ENCODE data around the gene TSNAXIP1. TPM values are rescaled to one million over a fixed set of nuclear protein-coding genes. Genes with fewer than 3 reads are reported as not detected.

Gene TSNAXIP1
- total and polyA plus RNA-seq, 9 of the 15 experiments (the other 6 are each of a cell fraction or from before 2014, with no cell fraction given): 0.03 to 0.24 (median 0.11) TPM; not detected in 4

DNA sequence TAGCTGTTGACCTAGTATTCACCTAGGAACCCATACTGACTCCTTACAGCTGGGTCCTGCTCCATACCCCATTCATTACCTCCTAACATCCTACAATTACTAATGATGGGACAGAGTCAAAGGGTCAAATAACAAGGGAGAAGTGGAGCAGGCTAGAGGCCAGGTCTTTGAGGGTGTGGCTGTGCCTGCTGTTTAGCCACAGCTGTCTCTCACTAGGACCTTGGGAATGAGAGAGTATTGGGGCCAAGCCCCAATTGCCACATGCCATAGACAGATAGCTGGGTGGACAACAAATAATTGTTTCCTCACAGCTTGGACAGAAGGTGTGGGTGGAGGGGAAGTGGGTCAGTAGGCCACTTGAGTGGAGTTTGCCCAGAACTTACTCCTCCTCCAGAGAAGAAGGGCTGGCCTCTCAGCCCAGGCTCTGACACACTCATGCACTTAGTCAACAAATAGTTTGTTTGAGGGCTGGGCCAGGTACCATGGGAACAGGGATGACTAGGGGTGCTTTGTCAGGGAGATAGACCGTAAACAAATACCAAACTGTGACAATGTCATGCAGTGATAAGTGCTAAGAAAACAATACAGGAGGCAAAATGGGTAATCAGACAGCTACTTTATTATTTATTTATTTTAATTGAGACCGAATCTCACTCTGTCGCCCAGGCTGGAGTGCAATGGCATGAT lies 51.0 kb downstream of the TSNAXIP1 start:
- no peak overlapping the region for H3K4me3 ChIP-seq
- H3K27me3 ChIP-seq (ENCODE audit: control insufficient read depth in 2 of 2, insufficient read depth in 2 of 2, low read length in 2 of 2): no peaks in the 10 kb centered on the region
- DNase-seq (ENCODE audit: extremely low read depth in 1 of 4, low spot score in 3 of 4) (peak; percentile 60 to 76 (median 71)), ATAC-seq (peak; percentile 83), FAIRE-seq (peak; percentile 81)
- no peaks in the 10 kb centered on the region for H3K9me3 ChIP-seq (replicated peaks; ENCODE audit: control insufficient read depth, insufficient read depth, low read depth, low read length)
- WGBS (ENCODE audit: insufficient coverage, low coverage, missing lambda C conversion rate): 64% methylated on average over 3 of the region's 3 CpGs
- peaks cover 62% of the 10 kb centered on the region for H3K36me3 ChIP-seq (ENCODE audit: control insufficient read depth, insufficient read depth, low read length)
- H3K4me1 ChIP-seq (replicated peaks in 1 of 2; ENCODE audit: control insufficient read depth in 2 of 2, insufficient read depth in 2 of 2, low read length in 2 of 2): peaks cover 19 to 31% of the 10 kb centered on the region in 2 experiments
- peaks cover 94% of the 10 kb centered on the region for H3K79me2 ChIP-seq (ENCODE audit: control insufficient read depth, insufficient read depth, low read length)
- H4K20me1 ChIP-seq (replicated peaks; ENCODE audit: control insufficient read depth, insufficient read depth, low read length): peaks cover 48% of the 10 kb centered on the region
- H3K9ac ChIP-seq (ENCODE audit: insufficient read depth in 1 of 2, low read depth in 2 of 2, low read length in 2 of 2): peak overlapping the region; percentile 28 to 57; a peak in 2 of 4 replicates
- ChIA-PET POLR2A (interaction anchor here (0.7 to 1.6 kb wide), 4 partner anchors 9 to 14 kb away, joined by 4 to 10 read pairs (median 6); partner anchors contain the start of genes CENPT and NUTF2), CTCF (ENCODE audit: low intra/inter-chr PET ratio) (no interaction called here)
- peaks cover 6% of the 10 kb centered on the region for H3K9me1 ChIP-seq (ENCODE audit: control insufficient read depth, insufficient read depth, low read length)
- H2AFZ ChIP-seq (ENCODE audit: low read depth, low read length): no peak overlapping the region
- in situ Hi-C loops (cut with MboI): no loop called here
- H3K4me2 ChIP-seq (ENCODE audit: insufficient read depth, low read length): peak overlapping the region; percentile 20
- peak overlapping the region; percentile 61; the same call in 2 of the 3 replicates for H3K27ac ChIP-seq (ENCODE audit: extremely low read depth, low read depth, low read length)
- no TSS peak for BruUV-seq (replicated peaks)
- intact Hi-C loops (cut with micrococcal nuclease): no loop called here
- TF ChIP-seq MAFG (tag; conservative IDR thresholded peaks at IDR 0.05): peak; percentile 21; the same call in 1 of the 2 replicates
- peak in 1 of 2 experiments; percentile 7; a peak in 1 of 4 replicates for TF ChIP-seq RCOR1 (IDR thresholded peaks at IDR 0.05; ENCODE audit: borderline replicate concordance in 1 of 2, low read depth in 2 of 2, low read length in 2 of 2)
- TF ChIP-seq ZFPM2 (CRISPR knock-in tag; IDR thresholded peaks at IDR 0.05): no peak
- no peak for TF ChIP-seq HNRNPUL1 (IDR thresholded peaks at IDR 0.05; ENCODE audit: low read length)
- TF ChIP-seq CEBPB (tag; IDR thresholded peaks at IDR 0.05): 0 out of 2 replicates have a peak, but pooled peaks have one; percentile 20
- no peak for TF ChIP-seq ARNT (IDR thresholded peaks at IDR 0.05)
- TF ChIP-seq TCF3 (CRISPR knock-in tag; IDR thresholded peaks at IDR 0.05): peak; percentile 59; the same call in 1 of the 2 replicates
- no peak for TF ChIP-seq PML (IDR thresholded peaks at IDR 0.05; ENCODE audit: low read length)
- no peak for TF ChIP-seq CHCHD3 (CRISPR knock-in tag; IDR thresholded peaks at IDR 0.05)
- TF ChIP-seq DPF2 (IDR thresholded peaks at IDR 0.05): 0 out of 2 replicates have a peak, but pooled peaks have one; percentile 42
- peak; percentile 55 to 64 for TF ChIP-seq NRF1 (conservative IDR thresholded peaks at IDR 0.05 in 1 of 2, IDR thresholded peaks at IDR 0.05 in 1 of 2)
- TF ChIP-seq FOXJ2 (tag; IDR thresholded peaks at IDR 0.05): peak; percentile 100
- TF ChIP-seq ZNF408 (CRISPR knock-in tag; IDR thresholded peaks at IDR 0.05; ENCODE audit: low read depth): no peak
- peak; percentile 65 for TF ChIP-seq ARID1B (IDR thresholded peaks at IDR 0.05)
- peak; percentile 60 for TF ChIP-seq CBFA2T3 (IDR thresholded peaks at IDR 0.05)
- TF ChIP-seq FOXJ3 (CRISPR knock-in tag; IDR thresholded peaks at IDR 0.05): peak; percentile 91
- no peak for TF ChIP-seq HNRNPL (IDR thresholded peaks at IDR 0.05; ENCODE audit: low read depth, low read length)
- no peak for TF ChIP-seq ZZZ3 (IDR thresholded peaks at IDR 0.05)
- TF ChIP-seq TEAD4 (IDR thresholded peaks at IDR 0.05; ENCODE audit: low read length): peak; percentile 42
- no peak for TF ChIP-seq TEAD4 (CRISPR knock-in tag; IDR thresholded peaks at IDR 0.05; ENCODE audit: borderline replicate concordance)
- TF ChIP-seq JUN (IDR thresholded peaks at IDR 0.05; ENCODE audit: borderline replicate concordance, low read depth, low read length): peak; percentile 46; the same call in 1 of the 2 replicates
- no peak for TF ChIP-seq JUN (CRISPR knock-in tag; IDR thresholded peaks at IDR 0.05; ENCODE audit: borderline replicate concordance)
- peak; percentile 75 for TF ChIP-seq SPI1 (IDR thresholded peaks at IDR 0.05; ENCODE audit: borderline replicate concordance, low read depth, low read length)
- no peak for TF ChIP-seq KDM5B (IDR thresholded peaks at IDR 0.05; ENCODE audit: insufficient replicate concordance, low read depth, low read length)
- no peak for TF ChIP-seq ZNF124 (CRISPR knock-in tag; IDR thresholded peaks at IDR 0.05)
- no peak for TF ChIP-seq ZNF76 (CRISPR knock-in tag; IDR thresholded peaks at IDR 0.05; ENCODE audit: borderline replicate concordance)

Measured in K562 (cell line).